GM12891 (cell line): Measurements from ENCODE around the gene TBC1D2.

Experiments used
- POLR2A ChIP-seq: IDR thresholded peaks from 2 replicates; pipeline ENCODE4 v1.6.1; 2011; ENCODE audit warnings: low read depth, low read length, control low read depth
- POLR2AphosphoS5 ChIP-seq: IDR thresholded peaks from 2 replicates; pipeline ENCODE4 v1.6.1; 2011; ENCODE audit warnings: low read depth, low read length, control low read depth
- POU2F2 ChIP-seq: IDR thresholded peaks from 2 replicates; pipeline ENCODE4 v1.6.1; 2011; ENCODE audit warnings: low read depth, mild to moderate bottlenecking, control low read depth, low read length, moderate library complexity
- TAF1 ChIP-seq: IDR thresholded peaks from 2 replicates; pipeline ENCODE4 v1.6.1; 2011; ENCODE audit warnings: low read depth, low read length, control low read depth

DNA sequence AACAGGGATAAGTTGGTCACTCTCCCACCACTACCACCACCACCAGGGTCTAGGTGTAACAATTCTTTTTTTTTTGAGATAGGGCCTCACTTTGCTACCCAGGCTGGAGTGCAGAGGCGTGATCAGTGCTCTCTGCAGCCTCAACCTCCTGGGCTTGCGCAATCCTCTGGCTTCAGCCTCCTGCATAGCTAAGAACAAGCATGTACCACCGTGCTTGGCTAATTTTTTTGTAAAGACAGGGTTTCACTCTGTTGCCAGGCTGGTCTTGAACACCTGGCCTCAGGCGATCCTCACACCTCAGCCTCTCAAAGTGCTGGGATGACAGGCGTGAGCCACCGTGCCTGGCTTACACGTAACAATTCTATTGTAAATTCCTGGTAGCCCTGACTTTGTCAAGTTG, 90.5 kb downstream of the TBC1D2 start:
- TF ChIP-seq POLR2A (no peak), POLR2AphosphoS5 (no peak), TAF1 (no peak), POU2F2 (no peak)
